Sigmoid colon (tissue), 7 donors: ENCODE data around the gene ZFAND3. TPM values are rescaled to one million over a fixed set of nuclear protein-coding genes. Genes with fewer than 3 reads are reported as not detected.

Experiments used
- DNase-seq: peaks from one replicate; pipeline ENCODE4 v3.0.0-alpha.2; 2019
- H3K27ac ChIP-seq, 4 donors: fragments of 200-600 bp; sonication (generic); one replicate each; pipeline ENCODE4 v1.5.1; 2016 to 2019; ENCODE audit warnings: mild to moderate bottlenecking in 1 of 4
- H3K27me3 ChIP-seq, 3 donors: fragments of 200-600 bp; sonication (generic); one replicate each; pipeline ENCODE4 v1.5.1; 2019; ENCODE audit warnings: mild to moderate bottlenecking in 1 of 3
- H3K36me3 ChIP-seq, 4 donors: fragments of 200-600 bp; sonication (generic); one replicate each; pipeline ENCODE4 v1.5.1; 2016 to 2019
- H3K4me1 ChIP-seq, 4 donors: fragments of 200-600 bp; sonication (generic); one replicate each; pipeline ENCODE4 v1.5.1; 2017 to 2019
- H3K4me3 ChIP-seq, 4 donors: fragments of 200-600 bp; sonication (generic); one replicate each; pipeline ENCODE4 v1.5.1; 2017 to 2019; ENCODE audit warnings: mild to moderate bottlenecking in 2 of 4, moderate library complexity in 1 of 4
- H3K9me3 ChIP-seq, 4 donors: fragments of 200-600 bp in 3 of 4; sonication (generic) in 3 of 4; one replicate each; pipeline versions ENCODE4 v1.5.1 to v1.6.1; 2013 to 2019
- CTCF ChIP-seq, 4 experiments: fragments of 450-650 bp in 3 of 4; fragments of 200-600 bp in 1 of 4; IDR thresholded peaks; one replicate each; pipeline ENCODE4 v1.5.1; 2016 to 2019; ENCODE audit warnings: antibody characterized with exemption in 4 of 4, mild to moderate bottlenecking in 3 of 4, moderate library complexity in 2 of 4
- EP300 ChIP-seq, 4 donors: sonication (generic); formaldehyde crosslinking; IDR thresholded peaks; one replicate each; pipeline ENCODE4 v1.6.1; 2017; ENCODE audit warnings: antibody characterized with exemption in 4 of 4
- POLR2A ChIP-seq, 2 donors: fragments of 450-650 bp; IDR thresholded peaks; one replicate each; pipeline ENCODE4 v1.6.1; 2016; ENCODE audit warnings: antibody characterized with exemption in 2 of 2, mild to moderate bottlenecking in 2 of 2, moderate library complexity in 2 of 2
- POLR2AphosphoS5 ChIP-seq, 4 donors: sonication (generic); formaldehyde crosslinking; IDR thresholded peaks; one replicate each; pipeline ENCODE4 v1.6.1; 2017; ENCODE audit warnings: antibody characterized with exemption in 4 of 4
- WGBS, 2 donors: extraction: QIAGEN DNeasy Blood & Tissue Kit; methylation state at CpG; one replicate each; pipeline ENCODE4 v1.1.7; 2013; 5-methylcytosine and 5-hydroxymethylcytosine counted together
- intact Hi-C: fragments of 100-400 bp; cut with DNase I; formaldehyde crosslinking; loops from one replicate; pipeline ENCODE4 v1.15.1; 2023
- polyA plus RNA-seq, 3 donors: library from polyadenylated mRNA; stranded (reverse); fragments of 200-250 nt; gene quantifications; one replicate each; pipeline ENCODE4 v1.2.3, GENCODE V29; 2013
- total RNA-seq, 4 donors: library from RNA; depleted of rRNA; stranded (reverse); fragments of >200 nt; gene quantifications; one replicate each; pipeline ENCODE4 v1.1.0, GENCODE V29; 2016
- donor health status: healthy with polysubstance abuse.
- donor health status: Bipolar disorder and iron deficiency.
- donor health status: healthy.

ZFAND3 gene
- total and polyA plus RNA-seq, 7 donors = 32.4 to 54.8 (median 39.0) TPM

DNA sequence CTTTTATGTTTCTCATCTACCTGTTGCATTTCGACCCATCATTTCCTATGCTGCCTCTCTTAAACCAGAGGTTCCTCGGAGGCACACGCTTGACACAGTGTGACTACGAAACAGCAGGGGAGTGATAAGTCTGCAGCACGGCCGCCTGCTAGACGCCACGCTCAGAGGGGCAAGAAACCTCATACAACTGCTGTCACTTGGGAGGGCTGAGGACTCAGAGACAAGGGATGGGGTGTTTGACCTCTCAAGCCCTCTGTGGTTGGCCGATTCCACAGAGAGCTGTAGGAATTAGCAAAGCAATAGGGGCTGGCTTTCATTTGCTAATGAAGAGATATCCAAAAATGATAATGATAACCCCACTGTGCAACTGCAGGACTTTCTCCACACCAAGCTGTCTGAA is 372.5 kb downstream of the ZFAND3 start:
- intact Hi-C loops = no loop called here
- no peak for DNase-seq
- 85 to 90% methylated on average over 9 of the region's 9 CpGs for WGBS, 2 donors

DNA sequence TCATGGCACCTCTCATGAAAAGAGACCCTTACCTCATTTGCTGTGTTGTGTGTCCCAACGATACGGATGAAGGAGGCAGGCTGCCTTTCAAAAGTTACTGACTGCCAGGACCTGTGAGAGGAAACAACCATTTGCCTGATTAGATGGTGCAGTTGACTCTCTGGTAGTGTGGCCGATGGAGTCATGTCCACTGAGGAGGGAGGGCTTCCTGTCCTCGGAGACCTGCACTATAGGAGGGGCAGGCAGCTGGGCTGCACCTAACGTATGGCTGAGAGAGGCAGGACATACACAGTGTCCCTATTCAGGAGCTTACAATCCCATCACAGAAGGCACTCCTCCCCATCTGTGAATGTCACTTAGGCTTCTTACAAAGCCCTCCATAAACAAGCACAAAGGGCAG is 373.0 kb downstream of the ZFAND3 start:
- no peak for DNase-seq
- WGBS, 2 donors = 87 to 92% methylated on average over 5 of the region's 5 CpGs
- intact Hi-C loops = no loop called here
- H3K27ac ChIP-seq = no peak overlapping the region
- no peaks in the 10 kb centered on the region for H3K9me3 ChIP-seq
- H3K4me1 ChIP-seq = peaks cover 0 to 12% (median 0%) of the 10 kb centered on the region in 4 donors
- TF ChIP-seq POLR2A (IDR thresholded peaks at IDR 0.05) = no peak
- no peak for TF ChIP-seq EP300 (IDR thresholded peaks at IDR 0.05)
- TF ChIP-seq POLR2AphosphoS5 (IDR thresholded peaks at IDR 0.05) = no peak
- TF ChIP-seq CTCF (IDR thresholded peaks at IDR 0.05) = no peak
- no peaks in the 10 kb centered on the region for H3K36me3 ChIP-seq
- H3K27me3 ChIP-seq = no peaks in the 10 kb centered on the region
- H3K4me3 ChIP-seq = no peak overlapping the region

More for the DNA sequence above, 372.5 kb downstream of the ZFAND3 start:
- Histone ChIP-seq H3K4me3 (no peak overlapping the region), H3K4me1 (peaks cover 0 to 12% (median 0%) of the 10 kb centered on the region in 4 donors), H3K36me3 (no peaks in the 10 kb centered on the region), H3K27ac (no peak overlapping the region), H3K27me3 (no peaks in the 10 kb centered on the region), H3K9me3 (no peaks in the 10 kb centered on the region)
- TF ChIP-seq POLR2A (IDR thresholded peaks at IDR 0.05) = no peak
- TF ChIP-seq POLR2AphosphoS5 (IDR thresholded peaks at IDR 0.05) = no peak
- no peak for TF ChIP-seq CTCF (IDR thresholded peaks at IDR 0.05)
- no peak for TF ChIP-seq EP300 (IDR thresholded peaks at IDR 0.05)

DNA sequence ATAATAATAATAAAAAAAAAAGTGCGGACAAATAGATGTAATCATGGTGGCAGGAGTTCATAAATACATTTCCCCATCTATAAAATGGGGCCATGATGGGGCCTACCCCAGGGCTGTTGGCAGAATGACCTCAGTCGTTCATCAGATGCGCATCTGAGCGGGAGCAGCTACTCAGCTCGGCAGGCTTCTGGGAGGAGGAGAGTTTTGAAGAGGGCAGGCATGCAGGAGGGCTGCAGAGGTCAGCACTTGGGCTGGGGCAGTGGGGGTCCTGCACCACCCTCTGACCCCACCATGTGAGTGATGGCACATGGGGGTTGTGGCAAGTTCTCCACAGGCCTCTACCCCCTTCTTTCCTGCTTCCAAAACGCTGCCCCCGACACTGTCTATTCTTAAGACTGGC is 373.5 kb downstream of the ZFAND3 start:
- no peak overlapping the region for H3K4me3 ChIP-seq
- H3K27me3 ChIP-seq = no peaks in the 10 kb centered on the region
- no peak overlapping the region for H3K27ac ChIP-seq
- WGBS, 2 donors = 96% methylated on average over 7 of the region's 7 CpGs
- intact Hi-C loops = no loop called here
- no peak for TF ChIP-seq EP300 (IDR thresholded peaks at IDR 0.05)
- no peak for TF ChIP-seq POLR2AphosphoS5 (IDR thresholded peaks at IDR 0.05)
- TF ChIP-seq CTCF (IDR thresholded peaks at IDR 0.05) = no peak
- no peak for TF ChIP-seq POLR2A (IDR thresholded peaks at IDR 0.05)
- H3K9me3 ChIP-seq = no peaks in the 10 kb centered on the region
- peaks cover 0 to 12% (median 0%) of the 10 kb centered on the region in 4 donors for H3K4me1 ChIP-seq
- no peaks in the 10 kb centered on the region for H3K36me3 ChIP-seq
- no peak for DNase-seq

DNA sequence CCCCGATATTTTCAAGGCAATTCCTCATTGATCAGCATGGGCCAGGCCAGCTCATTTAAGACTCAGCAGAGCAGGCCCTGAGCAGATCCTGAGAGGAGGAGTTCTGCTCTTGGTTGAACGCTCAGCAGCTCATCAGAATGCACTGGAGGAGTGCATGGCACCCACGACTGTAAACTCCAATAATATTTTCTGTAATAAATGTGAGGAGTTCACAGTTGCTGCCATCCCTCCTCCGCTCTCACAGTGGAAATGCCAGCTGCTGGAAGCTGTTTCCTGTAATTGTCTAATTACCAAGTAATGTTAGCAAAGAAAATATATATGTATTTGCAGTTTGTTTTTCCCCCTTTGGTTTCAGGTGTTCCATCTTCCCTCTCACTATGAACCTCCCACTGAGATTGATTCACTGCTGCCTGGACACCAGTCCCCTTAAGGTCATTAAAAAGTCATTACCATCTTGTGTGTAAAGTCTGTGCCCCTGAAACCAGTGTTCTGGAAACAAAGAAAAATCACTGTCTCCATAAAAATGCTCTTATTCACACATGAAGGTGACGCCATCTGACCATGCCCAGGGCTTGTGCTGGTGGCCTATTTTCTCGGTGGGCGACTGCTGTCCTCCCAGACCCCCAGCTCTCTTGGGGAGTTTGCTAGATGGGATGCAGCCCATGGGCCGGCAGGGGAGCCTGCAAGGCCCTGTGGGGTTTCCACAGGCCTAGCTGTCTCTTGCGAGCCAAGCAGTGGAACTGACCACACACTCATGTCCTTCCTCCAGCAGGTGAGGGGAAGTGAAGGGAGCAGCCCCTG is 374.2 kb downstream of the ZFAND3 start:
- intact Hi-C loops = no loop called here

More for the DNA sequence above, 374.2 kb downstream of the ZFAND3 start:
- DNase-seq = no peak
- H3K27me3 ChIP-seq = no peaks in the 10 kb centered on the region
- WGBS, 2 donors = 87 to 89% methylated on average over 9 of the region's 9 CpGs
- no peaks in the 10 kb centered on the region for H3K9me3 ChIP-seq
- peaks cover 0 to 12% (median 0%) of the 10 kb centered on the region in 4 donors for H3K4me1 ChIP-seq
- H3K27ac ChIP-seq = no peak overlapping the region
- no peak overlapping the region for H3K4me3 ChIP-seq
- TF ChIP-seq EP300 (IDR thresholded peaks at IDR 0.05) (no peak), POLR2A (IDR thresholded peaks at IDR 0.05) (no peak), CTCF (IDR thresholded peaks at IDR 0.05) (no peak)
- H3K36me3 ChIP-seq = no peaks in the 10 kb centered on the region
